ENCODE results near the gene BCO1. TPM values are rescaled to one million over a fixed set of nuclear protein-coding genes. Genes with fewer than 3 reads are reported as not detected.

BCO1 gene
- total RNA-seq, 1 experiment from 2014 or later, result not detected

GRCh38 chr16:81195885-81196534 is 42.5 kb upstream of the BCO1 start:
- H3K27ac Mint-ChIP-seq (ENCODE audit: low read depth, unreplicated experiment), result no peak overlapping the region
- H3K36me3 Mint-ChIP-seq (ENCODE audit: insufficient read depth, unreplicated experiment), result no peaks in the 10 kb centered on the region
- H3K27me3 Mint-ChIP-seq (ENCODE audit: insufficient read depth, unreplicated experiment), result peaks cover 33% of the 10 kb centered on the region
- DNase-seq (ENCODE audit: unreplicated experiment), result no peak
- POLR2A ChIA-PET, result no interaction called here
- H3K9me3 Mint-ChIP-seq (ENCODE audit: unreplicated experiment), result no peaks in the 10 kb centered on the region
- CTCF ChIA-PET, result interaction anchor here (1.1 kb wide), 1 partner anchor 9 kb away, joined by 5 read pairs; no protein-coding TSS in a partner anchor
- no TSS peak for BruUV-seq (replicated peaks)
- no peak overlapping the region for H3K4me3 Mint-ChIP-seq (ENCODE audit: unreplicated experiment)
- no peak for TF ChIP-seq CTCF (IDR thresholded peaks at IDR 0.05; ENCODE audit: unreplicated experiment)
- intact Hi-C loops (cut with micrococcal nuclease), result loop anchor here (10.0 kb wide), 1 partner anchor 161 kb away; the partner anchor contains the start of gene ATMIN
- no peaks in the 10 kb centered on the region for H3K4me1 Mint-ChIP-seq (ENCODE audit: insufficient read depth, unreplicated experiment)

DNA sequence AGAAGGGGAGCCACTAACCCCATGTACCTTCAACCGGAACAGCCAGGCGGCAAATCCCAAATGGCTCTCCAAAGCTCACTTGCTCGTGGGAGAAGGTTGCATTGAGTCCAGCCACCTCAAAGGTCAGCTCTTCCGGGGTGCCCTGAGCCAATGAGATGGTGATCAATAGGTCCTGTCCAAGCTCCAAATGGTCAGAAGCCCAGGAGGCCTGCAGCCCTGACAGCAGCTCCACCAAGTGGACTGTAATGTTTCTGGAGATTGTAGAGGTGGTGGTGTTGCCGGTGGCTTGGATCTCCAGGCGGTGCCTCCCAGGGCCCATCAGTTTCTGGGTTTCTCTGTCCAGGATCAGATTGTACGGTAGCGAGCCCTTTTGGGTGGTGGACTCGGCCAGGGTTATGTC is 39.9 kb upstream of the BCO1 start:
- H3K36me3 Mint-ChIP-seq (ENCODE audit: insufficient read depth, unreplicated experiment), result no peaks in the 10 kb centered on the region
- H3K27me3 Mint-ChIP-seq (ENCODE audit: insufficient read depth, unreplicated experiment), result peaks cover 33% of the 10 kb centered on the region
- H3K9me3 Mint-ChIP-seq (ENCODE audit: unreplicated experiment), result no peaks in the 10 kb centered on the region
- intact Hi-C loops (cut with micrococcal nuclease), result loop anchor here (10.0 kb wide), 1 partner anchor 164 kb away; the partner anchor contains the start of gene ATMIN
- H3K4me3 Mint-ChIP-seq (ENCODE audit: unreplicated experiment), result no peak overlapping the region
- BruUV-seq (replicated peaks), result no TSS peak
- no peak overlapping the region for H3K27ac Mint-ChIP-seq (ENCODE audit: low read depth, unreplicated experiment)
- H3K4me1 Mint-ChIP-seq (ENCODE audit: insufficient read depth, unreplicated experiment), result no peaks in the 10 kb centered on the region
- peak; percentile 12 for TF ChIP-seq CTCF (IDR thresholded peaks at IDR 0.05; ENCODE audit: unreplicated experiment)
- ChIA-PET POLR2A (no interaction called here), CTCF (interaction anchor here (0.9 to 1.1 kb wide), 4 partner anchors 9 to 531 kb away, joined by 3 to 5 read pairs (median 3); no protein-coding TSS in a partner anchor)
- DNase-seq (ENCODE audit: unreplicated experiment), result no peak

DNA sequence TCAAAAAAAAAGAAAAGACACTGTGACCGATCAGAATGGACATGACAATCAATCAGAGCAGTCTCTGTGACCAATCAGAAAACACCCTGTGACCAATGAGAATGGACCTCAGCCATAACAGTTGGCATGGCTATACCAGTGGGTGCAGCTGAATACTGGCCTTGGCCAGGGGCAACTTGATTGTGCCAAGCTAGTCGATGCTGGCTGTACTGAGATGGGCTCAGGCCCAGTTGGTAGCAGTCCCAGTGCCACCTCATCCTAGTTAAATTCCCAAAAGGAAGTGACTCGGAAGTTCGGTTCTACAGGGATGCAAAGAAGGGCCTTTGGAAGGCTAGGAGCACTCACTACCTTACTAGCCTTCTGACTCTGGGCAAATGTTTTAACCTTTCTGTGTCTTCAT is 37.2 kb upstream of the BCO1 start:
- no peaks in the 10 kb centered on the region for H3K36me3 Mint-ChIP-seq (ENCODE audit: insufficient read depth, unreplicated experiment)
- DNase-seq (ENCODE audit: unreplicated experiment), result no peak
- POLR2A ChIA-PET, result interaction anchor here (0.6 kb wide), 1 partner anchor 78 kb away, joined by 3 read pairs; no protein-coding TSS in a partner anchor
- H3K27me3 Mint-ChIP-seq (ENCODE audit: insufficient read depth, unreplicated experiment), result peaks cover 29% of the 10 kb centered on the region
- intact Hi-C loops (cut with micrococcal nuclease), result loop anchor here (10.0 kb wide), 1 partner anchor 164 kb away; no protein-coding TSS in a partner anchor
- no peaks in the 10 kb centered on the region for H3K4me1 Mint-ChIP-seq (ENCODE audit: insufficient read depth, unreplicated experiment)
- CTCF ChIA-PET, result interaction anchor here (0.6 to 0.7 kb wide), 2 partner anchors 194 to 513 kb away, joined by 3 read pairs; no protein-coding TSS in a partner anchor
- no peaks in the 10 kb centered on the region for H3K9me3 Mint-ChIP-seq (ENCODE audit: unreplicated experiment)
- no peak overlapping the region for H3K27ac Mint-ChIP-seq (ENCODE audit: low read depth, unreplicated experiment)
- no peak for TF ChIP-seq CTCF (IDR thresholded peaks at IDR 0.05; ENCODE audit: unreplicated experiment)
- no peak overlapping the region for H3K4me3 Mint-ChIP-seq (ENCODE audit: unreplicated experiment)
- BruUV-seq (replicated peaks), result no TSS peak

DNA sequence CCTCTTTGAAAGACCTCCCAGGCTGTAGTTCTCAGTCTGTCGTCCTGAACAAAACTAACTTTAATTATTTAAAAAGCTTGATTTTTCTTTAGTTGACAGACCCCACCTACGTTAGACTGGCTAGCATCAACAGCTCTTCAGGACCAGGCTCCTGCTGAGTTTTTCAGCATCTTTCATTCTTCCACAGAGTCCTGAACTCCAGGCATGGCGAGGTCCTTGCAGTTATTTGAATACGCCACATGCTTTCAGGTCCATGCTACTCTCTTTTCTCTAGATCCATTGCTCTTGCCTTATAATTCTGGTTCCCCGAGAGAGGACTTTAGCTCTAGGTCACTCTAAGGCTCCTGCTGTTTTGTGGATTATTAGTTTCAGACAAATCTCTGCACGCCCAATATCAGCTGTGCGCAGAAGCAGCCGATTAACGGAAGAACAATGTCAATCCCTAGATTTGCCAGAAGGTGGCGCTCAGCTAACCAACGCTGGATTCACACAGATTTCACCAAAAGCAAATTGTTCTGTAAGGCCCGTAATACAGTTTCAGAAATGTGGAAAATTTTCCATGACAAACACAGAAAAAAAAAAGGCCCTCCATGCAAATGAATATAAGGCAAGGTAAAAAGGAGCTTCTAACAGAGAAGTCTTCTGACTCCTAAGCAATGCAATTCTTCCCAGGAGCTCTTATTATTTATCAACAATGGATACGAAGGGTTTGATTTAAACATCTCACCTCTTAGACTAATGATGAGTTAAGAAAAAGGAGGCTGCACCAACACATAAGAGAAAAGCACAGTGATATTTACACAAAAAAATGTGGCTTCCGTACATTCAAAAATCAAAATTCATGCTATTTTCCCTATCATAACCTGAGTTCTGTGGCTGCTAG is 33.5 kb upstream of the BCO1 start:
- H3K4me1 Mint-ChIP-seq (ENCODE audit: insufficient read depth, unreplicated experiment), result no peaks in the 10 kb centered on the region
- intact Hi-C loops (cut with micrococcal nuclease), result loop anchor here (2.0 to 10.0 kb wide), 3 partner anchors 160 to 534 kb away; no protein-coding TSS in a partner anchor
- peak; percentile 50 for DNase-seq (ENCODE audit: unreplicated experiment)
- no peak overlapping the region for H3K27ac Mint-ChIP-seq (ENCODE audit: low read depth, unreplicated experiment)
- H3K9me3 Mint-ChIP-seq (ENCODE audit: unreplicated experiment), result no peaks in the 10 kb centered on the region
- BruUV-seq (replicated peaks), result no TSS peak
- POLR2A ChIA-PET, result interaction anchor here (0.6 to 0.8 kb wide), 7 partner anchors 22 to 599 kb away, joined by 3 to 4 read pairs (median 3); partner anchors contain the start of gene GAN
- peak; percentile 54 for TF ChIP-seq CTCF (IDR thresholded peaks at IDR 0.05; ENCODE audit: unreplicated experiment)
- CTCF ChIA-PET, result interaction anchor here (0.5 to 3.4 kb wide), 75 partner anchors 9 to 1765 kb away, joined by 3 to 29 read pairs (median 4); partner anchors contain the start of genes ATMIN, BCO1 and GAN
- H3K4me3 Mint-ChIP-seq (ENCODE audit: unreplicated experiment), result no peak overlapping the region
- H3K27me3 Mint-ChIP-seq (ENCODE audit: insufficient read depth, unreplicated experiment), result peaks cover 10% of the 10 kb centered on the region
- H3K36me3 Mint-ChIP-seq (ENCODE audit: insufficient read depth, unreplicated experiment), result no peaks in the 10 kb centered on the region
